Ishikawa (cell line): Measurements from ENCODE around the gene CALN1.

ENCODE experiments used
- CEBPB ChIP-seq: IDR thresholded peaks from 2 replicates; pipeline ENCODE4 v1.6.1; 2012
- CREB1 ChIP-seq: IDR thresholded peaks from 2 replicates; pipeline ENCODE4 v1.6.1; 2012; ENCODE audit warnings: low read depth
- EGR1 ChIP-seq: IDR thresholded peaks from 2 replicates; pipeline ENCODE4 v1.6.1; 2012
- EP300 ChIP-seq: IDR thresholded peaks from 2 replicates; pipeline ENCODE4 v1.6.1; 2012; ENCODE audit warnings: borderline replicate concordance
- FOXM1 ChIP-seq: IDR thresholded peaks from 2 replicates; pipeline ENCODE4 v1.6.1; 2012; ENCODE audit warnings: low read depth, borderline replicate concordance
- MAX ChIP-seq: IDR thresholded peaks from 2 replicates; pipeline ENCODE4 v1.6.1; 2012
- NFIC ChIP-seq: IDR thresholded peaks from 2 replicates; pipeline ENCODE4 v1.6.1; 2012
- RAD21 ChIP-seq: IDR thresholded peaks from 2 replicates; pipeline ENCODE4 v1.6.1; 2012; ENCODE audit warnings: low read depth
- TAF1 ChIP-seq: IDR thresholded peaks from 2 replicates; pipeline ENCODE4 v1.6.1; 2012; ENCODE audit warnings: low read depth, mild to moderate bottlenecking
- TCF12 ChIP-seq: IDR thresholded peaks from 2 replicates; pipeline ENCODE4 v1.6.1; 2012; ENCODE audit warnings: low read depth
- TEAD4 ChIP-seq: IDR thresholded peaks from 2 replicates; pipeline ENCODE4 v1.6.1; 2012
- YY1 ChIP-seq: IDR thresholded peaks from 2 replicates; pipeline ENCODE4 v1.6.1; 2012; ENCODE audit warnings: low read depth
- ZBTB7A ChIP-seq: IDR thresholded peaks from 2 replicates; pipeline ENCODE4 v1.6.1; 2012; ENCODE audit warnings: low read depth
- TF ChIP-seq, protein P1 (sequence below): IDR thresholded peaks from 2 replicates; pipeline ENCODE4 v1.6.1; 2012
- TF ChIP-seq, protein P2 (sequence below): IDR thresholded peaks from 2 replicates; pipeline ENCODE4 v1.6.1; 2012; ENCODE audit warnings: low read depth, mild to moderate bottlenecking

The CALN1 gene

DNA sequence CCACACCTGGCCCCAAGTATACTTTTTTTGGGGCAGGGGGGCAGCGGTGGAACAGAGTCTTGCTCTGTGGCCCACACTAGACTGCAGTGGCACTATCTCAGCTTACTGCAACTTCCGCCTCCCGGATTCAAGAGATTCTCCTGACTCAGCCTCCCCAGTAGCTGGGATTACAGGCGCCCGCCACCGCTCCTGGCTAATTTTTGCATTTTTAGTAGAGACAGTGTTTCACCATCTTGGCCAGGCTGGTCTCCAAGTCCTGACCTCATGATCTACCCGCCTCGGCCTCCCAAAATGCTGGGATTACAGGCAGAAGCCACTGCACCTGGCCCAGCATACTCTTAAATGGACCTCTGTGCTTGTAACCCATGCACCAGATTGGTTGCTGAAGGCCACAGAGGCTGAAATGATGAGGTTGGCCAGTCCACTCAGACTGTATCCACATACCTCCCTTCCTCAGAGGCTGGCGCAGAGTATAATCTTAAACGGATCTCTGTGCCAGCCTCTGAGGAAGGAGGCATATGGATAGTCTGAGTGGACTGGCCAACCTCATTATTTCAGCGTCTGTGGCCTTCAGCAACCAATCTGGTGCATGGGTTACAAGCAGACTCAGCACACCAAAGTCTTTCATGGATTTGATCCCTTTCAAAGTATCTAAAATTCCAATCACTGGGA is 3.0 kb downstream of the CALN1 start:
- TF ChIP-seq EP300 (no peak), EGR1 (no peak), TCF12 (no peak), RAD21 (no peak), TEAD4 (no peak), MAX (no peak), CEBPB (no peak), NFIC (no peak), ZBTB7A (no peak), FOXM1 (no peak), TAF1 (no peak), CREB1 (no peak), YY1 (no peak)
- TF ChIP-seq, protein P1, sequence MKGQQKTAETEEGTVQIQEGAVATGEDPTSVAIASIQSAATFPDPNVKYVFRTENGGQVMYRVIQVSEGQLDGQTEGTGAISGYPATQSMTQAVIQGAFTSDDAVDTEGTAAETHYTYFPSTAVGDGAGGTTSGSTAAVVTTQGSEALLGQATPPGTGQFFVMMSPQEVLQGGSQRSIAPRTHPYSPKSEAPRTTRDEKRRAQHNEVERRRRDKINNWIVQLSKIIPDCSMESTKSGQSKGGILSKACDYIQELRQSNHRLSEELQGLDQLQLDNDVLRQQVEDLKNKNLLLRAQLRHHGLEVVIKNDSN, result no peak
- TF ChIP-seq, protein P2, sequence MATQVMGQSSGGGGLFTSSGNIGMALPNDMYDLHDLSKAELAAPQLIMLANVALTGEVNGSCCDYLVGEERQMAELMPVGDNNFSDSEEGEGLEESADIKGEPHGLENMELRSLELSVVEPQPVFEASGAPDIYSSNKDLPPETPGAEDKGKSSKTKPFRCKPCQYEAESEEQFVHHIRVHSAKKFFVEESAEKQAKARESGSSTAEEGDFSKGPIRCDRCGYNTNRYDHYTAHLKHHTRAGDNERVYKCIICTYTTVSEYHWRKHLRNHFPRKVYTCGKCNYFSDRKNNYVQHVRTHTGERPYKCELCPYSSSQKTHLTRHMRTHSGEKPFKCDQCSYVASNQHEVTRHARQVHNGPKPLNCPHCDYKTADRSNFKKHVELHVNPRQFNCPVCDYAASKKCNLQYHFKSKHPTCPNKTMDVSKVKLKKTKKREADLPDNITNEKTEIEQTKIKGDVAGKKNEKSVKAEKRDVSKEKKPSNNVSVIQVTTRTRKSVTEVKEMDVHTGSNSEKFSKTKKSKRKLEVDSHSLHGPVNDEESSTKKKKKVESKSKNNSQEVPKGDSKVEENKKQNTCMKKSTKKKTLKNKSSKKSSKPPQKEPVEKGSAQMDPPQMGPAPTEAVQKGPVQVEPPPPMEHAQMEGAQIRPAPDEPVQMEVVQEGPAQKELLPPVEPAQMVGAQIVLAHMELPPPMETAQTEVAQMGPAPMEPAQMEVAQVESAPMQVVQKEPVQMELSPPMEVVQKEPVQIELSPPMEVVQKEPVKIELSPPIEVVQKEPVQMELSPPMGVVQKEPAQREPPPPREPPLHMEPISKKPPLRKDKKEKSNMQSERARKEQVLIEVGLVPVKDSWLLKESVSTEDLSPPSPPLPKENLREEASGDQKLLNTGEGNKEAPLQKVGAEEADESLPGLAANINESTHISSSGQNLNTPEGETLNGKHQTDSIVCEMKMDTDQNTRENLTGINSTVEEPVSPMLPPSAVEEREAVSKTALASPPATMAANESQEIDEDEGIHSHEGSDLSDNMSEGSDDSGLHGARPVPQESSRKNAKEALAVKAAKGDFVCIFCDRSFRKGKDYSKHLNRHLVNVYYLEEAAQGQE, result no peak

DNA sequence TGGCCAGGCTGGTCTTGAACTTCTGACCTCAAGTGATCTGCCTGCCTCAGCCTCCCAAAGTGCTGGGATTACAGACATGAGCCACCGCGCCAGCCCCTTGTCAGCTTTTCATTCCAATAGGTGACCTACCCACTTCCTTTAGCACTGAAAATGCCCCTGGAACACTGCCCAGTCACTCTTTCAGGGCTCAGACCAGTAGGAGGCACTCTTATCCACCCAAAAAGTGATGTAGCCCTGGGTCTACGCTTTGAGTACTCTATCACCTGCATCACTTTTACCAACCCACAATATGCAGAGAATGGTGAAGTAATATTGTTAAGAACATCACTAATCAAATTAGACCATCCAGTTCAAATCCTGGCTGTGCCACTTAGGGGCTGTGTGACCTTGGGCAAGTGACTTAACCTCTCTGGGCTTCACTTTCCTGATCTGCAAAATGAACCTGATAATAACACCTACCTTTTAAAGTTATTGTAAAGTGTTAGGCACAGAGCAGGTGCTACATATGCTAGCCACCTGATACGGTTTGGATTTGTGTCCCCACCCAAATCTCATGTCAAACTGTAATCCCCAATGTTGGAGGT is 5.2 kb downstream of the CALN1 start:
- TF ChIP-seq, protein P2, result no peak
- TF ChIP-seq CEBPB, result no peak
- no peak for TF ChIP-seq EP300
- no peak for TF ChIP-seq RAD21
- no peak for TF ChIP-seq EGR1
- no peak for TF ChIP-seq ZBTB7A
- TF ChIP-seq, protein P1, result no peak
- no peak for TF ChIP-seq FOXM1
- TF ChIP-seq TCF12, result no peak

DNA sequence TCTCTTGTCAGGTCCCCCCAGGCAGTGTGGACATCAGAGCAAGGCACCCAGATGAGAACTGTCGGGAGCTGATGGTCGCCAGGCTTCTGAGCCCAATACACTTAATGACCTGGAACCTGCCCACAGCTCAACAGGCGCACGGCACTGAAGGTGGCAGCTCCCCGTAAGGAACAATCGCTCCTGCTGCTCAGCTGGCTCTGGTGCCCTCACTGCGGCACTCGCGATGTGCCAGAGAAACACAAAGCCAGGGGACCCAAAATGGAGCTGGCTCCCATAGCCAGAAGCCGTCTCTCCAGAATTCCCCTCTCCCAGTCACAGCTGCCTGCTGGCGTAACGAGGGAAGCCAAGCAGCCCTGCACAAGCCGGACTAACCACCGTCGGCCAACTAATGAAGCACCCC is 6.3 kb downstream of the CALN1 start:
- no peak for TF ChIP-seq ZBTB7A
- no peak for TF ChIP-seq TAF1
- TF ChIP-seq EGR1, result no peak
- TF ChIP-seq FOXM1, result no peak
- TF ChIP-seq, protein P2, result no peak
- no peak for TF ChIP-seq RAD21
- no peak for TF ChIP-seq EP300
- TF ChIP-seq, protein P1, result no peak
- TF ChIP-seq TCF12, result no peak
- TF ChIP-seq YY1, result no peak
- no peak for TF ChIP-seq TEAD4
- no peak for TF ChIP-seq MAX
- TF ChIP-seq CREB1, result no peak

- TF ChIP-seq EGR1 (no peak), TAF1 (no peak), RAD21 (no peak), CREB1 (no peak), ZBTB7A (no peak), EP300 (no peak), YY1 (no peak), NFIC (no peak), MAX (no peak), TCF12 (no peak), FOXM1 (no peak), CEBPB (no peak)
- TF ChIP-seq, protein P2, result no peak
- TF ChIP-seq, protein P1, result no peak
These were observed 6.7 kb downstream of the CALN1 start for GRCh38 chr7:72405418-72405817.
